Pulmonary artery endothelial cell (primary cell): ENCODE results near the gene CLDN6. TPM values are rescaled to one million over a fixed set of nuclear protein-coding genes. Genes with fewer than 3 reads are reported as not detected.

Experiments
- DNase-seq: peaks from one replicate; pipeline ENCODE4 v3.0.0-alpha.2; 2011; ENCODE audit warnings: low read depth, low spot score
- total RNA-seq: library from RNA; depleted of rRNA; stranded (reverse); fragments of >200 nt; gene quantifications from 2 replicates; pipeline ENCODE4 v1.2.3, GENCODE V29; 2014

Gene CLDN6
- total RNA-seq, 1 donor from 2014 or later: not detected

DNA sequence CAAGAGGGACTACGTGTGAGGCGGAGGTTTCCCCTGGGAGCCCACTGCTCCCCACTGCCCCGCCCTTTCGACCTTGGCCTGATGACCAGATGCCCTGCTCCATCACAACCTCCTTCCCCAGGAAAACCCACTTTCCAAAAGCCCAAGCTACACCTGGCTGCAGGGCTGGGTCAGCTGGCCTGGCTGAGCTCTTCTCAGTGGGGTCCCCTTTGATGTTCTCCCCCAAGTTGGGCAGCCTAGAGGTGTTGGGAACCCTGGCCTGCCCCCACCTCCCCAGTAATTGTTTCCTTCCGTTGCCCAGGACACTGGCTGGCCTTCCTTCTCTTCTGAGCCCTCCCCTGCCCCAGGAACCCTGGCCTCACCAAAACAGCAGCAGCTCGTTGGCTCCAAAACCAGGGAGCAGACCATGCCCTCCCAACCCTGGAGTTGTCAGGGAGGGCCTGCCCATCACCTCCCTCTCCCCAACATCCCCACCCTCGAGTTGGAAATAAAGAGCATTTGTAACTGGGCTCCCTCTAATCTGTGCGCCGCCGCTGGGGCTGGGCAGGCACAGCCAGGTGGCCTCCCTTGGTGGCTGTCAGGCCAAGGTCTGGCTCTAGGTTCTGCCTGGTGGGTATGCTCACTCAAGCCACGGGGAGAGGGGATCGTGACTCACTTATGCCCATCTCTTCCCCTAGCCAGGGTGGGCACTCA is 3.8 kb downstream of the CLDN6 start:
- no peak for DNase-seq

DNA sequence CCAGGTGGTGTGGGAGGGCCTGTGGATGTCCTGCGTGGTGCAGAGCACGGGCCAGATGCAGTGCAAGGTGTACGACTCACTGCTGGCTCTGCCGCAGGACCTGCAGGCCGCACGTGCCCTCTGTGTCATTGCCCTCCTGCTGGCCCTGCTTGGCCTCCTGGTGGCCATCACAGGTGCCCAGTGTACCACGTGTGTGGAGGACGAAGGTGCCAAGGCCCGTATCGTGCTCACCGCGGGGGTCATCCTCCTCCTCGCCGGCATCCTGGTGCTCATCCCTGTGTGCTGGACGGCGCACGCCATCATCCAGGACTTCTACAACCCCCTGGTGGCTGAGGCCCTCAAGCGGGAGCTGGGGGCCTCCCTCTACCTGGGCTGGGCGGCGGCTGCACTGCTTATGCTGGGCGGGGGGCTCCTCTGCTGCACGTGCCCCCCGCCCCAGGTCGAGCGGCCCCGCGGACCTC is 4.5 kb downstream of the CLDN6 start:
- no peak for DNase-seq

DNA sequence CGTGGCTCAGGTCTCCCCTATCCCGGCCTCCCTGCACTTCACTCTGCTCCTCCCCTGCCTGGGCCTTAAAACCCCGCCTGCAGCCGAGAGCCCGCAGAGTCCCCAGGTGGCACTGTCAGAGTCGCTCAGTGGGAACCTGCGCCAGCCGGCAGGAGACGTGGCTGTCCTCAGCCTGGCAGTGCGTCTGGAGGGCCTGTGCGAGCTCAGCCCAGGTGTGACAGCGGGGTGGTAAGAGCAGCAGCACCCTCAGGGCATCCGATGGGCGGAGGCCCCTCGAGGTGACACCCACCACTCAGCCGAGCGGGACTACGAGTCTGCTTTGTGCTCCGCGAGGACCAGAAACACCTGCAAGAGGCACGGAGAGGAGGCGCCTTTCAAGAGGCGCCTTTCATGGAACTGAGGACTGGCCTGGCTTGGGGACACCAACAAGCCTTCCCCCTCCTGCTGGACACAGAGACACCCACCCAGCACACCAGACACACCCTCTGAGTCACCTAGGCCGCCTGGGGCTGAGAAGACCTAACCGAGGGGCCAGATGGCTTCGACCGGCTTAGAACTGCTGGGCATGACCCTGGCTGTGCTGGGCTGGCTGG is 5.1 kb downstream of the CLDN6 start, which contains the start of gene CLDN9:
Gene CLDN9 (plus strand): TSS at position 96 of the 593 bp plus-strand sequence. CDS start 440 bp downstream, at position 536.
- no peak for DNase-seq

DNA sequence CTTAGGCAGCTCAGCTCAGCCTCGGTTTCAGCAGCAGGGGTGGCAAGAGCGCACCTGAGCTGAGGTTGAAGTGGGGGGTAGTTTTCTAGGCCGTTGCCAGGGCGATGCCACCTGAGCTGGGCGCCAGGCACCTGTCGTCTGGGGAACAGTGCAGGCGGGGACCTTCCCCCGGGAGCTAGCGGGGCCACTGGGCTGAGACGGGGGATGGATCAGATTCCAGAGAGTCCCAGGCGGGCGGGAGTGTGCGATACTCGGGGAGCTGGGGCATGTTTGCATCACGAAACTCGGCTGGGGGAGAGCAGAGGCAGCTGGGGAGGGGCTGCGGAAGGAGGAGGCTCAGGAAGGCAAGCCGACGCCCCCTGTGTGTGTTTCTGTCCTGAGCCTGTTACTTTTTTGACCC is 5.7 kb downstream of the CLDN6 start:
- no peak for DNase-seq

DNA sequence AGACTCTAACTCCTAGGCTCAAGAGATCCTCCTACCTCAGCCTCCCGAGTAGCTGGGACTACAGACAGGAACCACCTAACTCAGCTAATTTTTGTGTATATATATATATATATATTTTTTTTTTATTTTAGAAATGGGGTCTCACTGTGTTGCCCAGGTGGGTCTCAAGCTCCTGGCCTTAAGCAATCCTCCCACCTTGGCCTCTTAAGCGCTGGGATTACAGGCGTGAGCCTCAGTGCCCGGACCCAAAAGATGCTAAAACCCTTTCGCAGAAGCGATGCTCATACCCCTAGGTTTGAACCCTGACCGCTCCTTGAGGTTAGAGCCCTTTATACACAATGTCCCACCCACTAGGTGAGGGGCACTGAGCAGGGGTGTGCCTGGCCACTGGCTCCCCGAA is 7.5 kb downstream of the CLDN6 start:
- no peak for DNase-seq

DNA sequence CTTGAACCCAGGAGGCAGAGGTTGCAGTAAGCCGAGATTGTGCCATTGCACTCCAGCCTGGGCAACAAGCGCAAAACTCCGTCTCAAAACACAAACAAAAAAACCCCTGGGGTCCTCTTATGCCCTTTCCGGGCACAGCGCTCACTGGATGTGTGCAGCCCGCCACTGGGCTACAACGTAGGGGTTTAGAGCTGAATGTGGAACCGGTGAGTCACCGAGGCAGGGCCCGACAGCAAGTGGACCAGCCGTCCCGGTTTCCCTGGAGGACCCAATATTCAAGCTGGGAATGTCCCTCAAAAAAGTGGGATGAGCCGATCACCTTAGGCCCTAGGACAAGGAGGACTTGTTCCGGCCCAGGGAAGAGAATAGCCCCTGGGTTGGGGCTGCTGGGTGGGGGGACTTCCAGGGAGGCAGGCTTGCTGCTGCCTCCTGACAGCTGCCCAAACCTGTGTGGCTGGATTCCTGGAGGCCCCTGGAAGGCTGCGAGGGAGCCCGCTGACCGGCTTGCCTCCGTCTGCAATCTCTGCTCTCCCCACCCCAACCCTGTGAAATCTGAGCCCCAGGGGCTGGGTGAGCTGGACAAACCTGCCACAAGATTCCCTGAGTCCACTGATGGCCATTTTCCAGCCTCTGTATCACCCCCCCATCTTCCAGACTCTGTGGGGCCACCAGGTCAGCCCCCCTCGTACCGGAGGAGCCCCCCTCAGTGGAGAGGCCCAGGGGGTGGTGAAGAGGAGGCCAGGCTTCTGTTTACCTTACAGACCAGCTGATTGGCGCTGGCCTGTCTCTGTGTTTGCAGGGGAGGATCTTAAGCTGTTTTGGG is 8.2 kb downstream of the CLDN6 start:
- no peak for DNase-seq

DNA sequence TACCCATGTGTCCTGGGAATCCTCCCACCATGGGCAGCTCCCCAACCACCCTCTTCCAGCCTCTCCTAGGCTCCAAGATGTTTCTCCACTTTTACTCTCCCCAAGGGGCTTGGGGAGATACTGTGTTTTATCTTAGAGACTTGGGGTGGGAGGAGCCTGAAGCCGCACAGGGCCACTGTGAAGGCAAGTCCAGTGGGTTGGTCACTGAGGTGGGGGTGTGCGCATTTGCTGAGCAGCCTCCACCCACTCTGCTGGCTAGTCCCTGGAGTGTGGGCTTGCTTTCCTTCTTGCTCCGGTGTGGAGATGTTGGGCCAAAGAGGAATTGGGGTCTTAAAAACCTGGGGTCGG is 9.3 kb downstream of the CLDN6 start:
- no peak for DNase-seq

DNA sequence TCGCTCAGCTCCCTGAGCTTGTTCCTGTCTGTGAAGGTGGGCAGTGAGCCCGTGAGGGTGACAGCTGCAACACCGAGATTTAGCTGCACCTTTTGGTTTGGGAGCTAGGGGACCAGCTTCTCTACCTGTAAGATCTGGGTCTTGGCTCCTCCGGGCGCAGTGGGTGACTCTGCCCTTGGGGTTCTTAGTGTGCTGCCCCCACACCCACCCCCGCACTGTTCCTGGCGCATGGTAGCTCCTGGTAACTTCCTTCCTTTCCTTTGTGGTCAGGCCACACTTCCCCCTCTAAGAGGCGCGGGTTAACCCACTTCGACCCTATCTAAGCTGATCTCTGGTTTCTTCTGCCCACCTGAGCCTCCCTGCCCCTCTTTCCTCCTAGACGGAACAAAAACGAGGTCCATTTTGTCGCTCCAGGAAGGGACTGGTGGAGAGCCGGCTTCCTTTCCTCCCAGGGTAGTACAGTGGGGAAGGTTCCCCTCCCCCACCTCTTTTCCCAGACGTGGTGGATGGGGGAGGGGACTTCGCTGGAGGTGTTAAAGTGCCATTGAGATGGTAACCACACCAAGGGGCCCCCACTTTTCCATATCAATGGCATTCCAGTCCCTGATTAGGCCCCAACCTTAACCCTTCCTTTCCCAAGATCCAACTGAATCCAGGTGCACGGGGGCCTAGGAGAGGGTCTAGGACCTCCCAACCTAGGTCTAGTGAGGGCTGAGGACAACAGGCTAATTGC is 9.9 kb downstream of the CLDN6 start:
- no peak for DNase-seq

DNA sequence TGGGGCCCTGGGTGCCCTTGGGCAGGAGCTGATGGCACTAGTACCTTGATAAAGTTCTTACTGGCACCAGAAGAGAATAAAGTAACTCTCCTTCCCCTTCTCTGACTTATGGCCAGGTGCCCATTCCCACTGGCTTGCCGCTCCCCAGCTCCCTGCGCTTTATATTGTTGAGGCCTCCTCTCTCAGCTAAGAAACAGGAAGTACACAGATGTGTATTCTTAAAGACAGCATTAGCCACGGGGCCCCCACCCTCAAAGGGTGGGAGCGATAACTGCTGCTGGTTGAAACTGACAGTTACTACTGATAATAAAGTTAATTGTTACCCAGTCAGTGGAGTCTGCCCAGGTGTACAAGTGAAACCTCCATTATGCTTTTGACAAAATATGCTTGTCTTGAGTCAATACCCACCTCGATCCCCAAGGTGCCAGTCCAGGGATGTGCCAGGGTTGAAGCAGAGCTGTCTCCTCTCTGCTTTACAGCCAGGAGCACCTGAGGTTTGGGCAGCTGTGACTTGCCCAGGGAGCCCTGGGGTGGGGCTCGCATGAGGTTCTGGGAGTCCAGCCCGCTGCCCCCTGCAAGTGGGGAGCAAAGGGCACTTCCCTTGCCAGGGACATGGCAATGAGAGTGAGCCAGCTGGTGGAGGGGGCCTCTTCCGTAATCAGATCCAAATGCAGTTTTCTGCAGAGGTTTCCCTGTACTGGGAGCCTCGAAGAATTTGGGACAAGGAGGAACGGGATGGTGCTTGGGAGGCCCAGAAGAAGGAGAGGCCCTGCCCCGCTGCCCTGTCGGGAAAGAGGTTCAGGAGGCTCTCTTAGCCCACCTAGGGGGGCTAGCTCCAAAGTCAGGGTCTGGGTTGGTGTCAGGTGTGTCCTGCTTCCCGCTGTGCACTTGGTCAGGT is 10.7 kb downstream of the CLDN6 start:
- DNase-seq: no peak

DNA sequence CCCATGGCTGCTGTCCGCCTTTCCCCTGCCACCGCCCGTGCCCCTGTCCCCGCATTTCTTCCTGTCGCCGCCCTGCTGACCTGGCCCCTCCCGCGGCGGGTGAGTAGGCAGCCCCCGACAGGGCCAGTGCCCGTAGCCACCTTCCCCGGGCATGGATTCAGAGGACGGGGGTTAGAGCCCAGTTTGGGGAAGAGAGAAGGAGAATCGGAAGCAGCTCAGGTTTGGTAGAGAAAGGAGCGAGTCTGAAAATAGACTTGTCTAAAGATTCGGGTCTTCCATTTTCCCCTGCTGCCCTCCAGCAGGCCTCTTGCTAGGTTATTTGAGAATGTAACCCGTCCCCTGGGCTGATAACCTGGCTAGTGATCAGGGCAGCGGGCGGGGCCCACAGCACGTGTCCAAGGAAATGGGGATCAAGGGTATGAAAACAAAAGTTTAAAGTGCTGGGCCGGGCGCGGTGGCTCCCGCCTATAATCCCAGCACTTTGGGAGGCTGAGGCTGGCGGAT is 13.2 kb downstream of the CLDN6 start:
- DNase-seq: no peak

DNA sequence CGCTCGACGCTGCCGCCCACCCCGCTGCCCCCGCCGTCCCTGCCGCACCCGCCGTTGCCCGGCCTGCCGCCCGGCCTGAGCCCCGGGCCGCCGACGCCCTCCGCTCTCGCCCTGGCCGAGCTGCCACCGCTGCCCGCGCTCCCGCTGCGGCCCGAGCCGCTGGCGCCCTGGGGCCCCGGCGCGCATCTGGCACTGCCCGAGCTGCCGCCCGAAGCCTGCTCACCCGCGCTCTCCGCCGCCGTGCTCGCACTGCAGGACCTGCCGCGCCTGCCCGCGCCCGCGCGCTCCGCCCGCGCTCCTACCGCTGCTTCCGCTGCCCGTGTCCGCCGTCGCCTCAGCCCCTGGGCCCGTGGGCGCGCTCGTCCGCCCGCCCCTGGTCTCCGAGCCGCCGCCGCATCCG is 13.7 kb downstream of the CLDN6 start:
- no peak for DNase-seq

DNA sequence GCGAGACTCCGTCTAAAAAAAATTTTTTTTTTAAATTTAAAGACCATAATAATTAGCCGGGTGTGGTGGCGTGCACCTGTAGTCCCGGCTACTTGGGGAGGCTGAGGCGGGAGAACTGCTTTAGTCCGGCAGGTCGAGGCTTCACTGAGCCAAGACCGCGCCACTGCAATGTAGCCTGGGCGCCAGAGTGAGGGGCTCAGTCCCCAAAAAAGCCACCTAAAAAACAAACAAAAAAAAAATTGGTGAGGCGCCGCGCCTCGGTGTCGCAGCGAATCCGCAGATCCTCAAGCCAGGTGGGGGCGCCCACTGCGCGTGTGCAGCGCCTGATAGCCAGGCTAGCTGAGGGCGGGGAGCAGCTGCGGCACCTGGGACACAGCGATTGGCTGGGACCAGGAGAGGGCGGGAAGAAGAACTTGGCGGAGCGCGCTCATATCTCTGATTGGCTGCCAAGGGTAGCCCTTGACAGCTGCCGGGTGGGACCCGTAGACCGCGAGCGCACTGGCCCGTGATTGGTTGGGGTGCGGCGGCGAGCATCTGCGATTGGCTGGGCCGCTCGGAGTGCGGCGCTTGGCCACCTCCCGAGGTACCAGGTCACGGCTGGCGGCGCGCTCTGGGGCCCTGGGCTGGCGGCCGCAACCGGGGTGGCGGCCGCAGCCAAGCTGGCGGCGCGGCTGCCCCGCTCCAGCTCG is 14.3 kb downstream of the CLDN6 start:
- DNase-seq: peak; percentile 98

DNA sequence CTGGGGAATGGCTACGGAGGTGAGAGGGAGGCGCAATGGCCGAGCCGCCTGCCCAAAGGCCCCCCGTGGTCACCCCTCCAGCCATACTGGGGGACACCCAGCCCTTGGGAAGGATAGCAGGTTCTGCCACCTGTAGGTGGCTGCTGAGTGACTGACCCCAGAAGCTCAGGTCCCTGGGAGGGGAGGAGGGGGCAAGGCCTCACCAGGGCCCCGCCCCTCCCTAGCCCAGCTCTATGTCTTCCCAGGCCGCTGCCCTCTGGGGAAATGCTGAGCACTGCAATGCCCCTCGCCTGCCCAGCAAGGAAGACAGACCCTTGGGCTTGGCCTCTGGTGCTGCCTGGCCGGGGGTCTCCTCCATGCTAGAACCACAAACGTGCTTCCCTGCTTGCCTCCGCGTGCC is 16.7 kb downstream of the CLDN6 start:
- DNase-seq: no peak

DNA sequence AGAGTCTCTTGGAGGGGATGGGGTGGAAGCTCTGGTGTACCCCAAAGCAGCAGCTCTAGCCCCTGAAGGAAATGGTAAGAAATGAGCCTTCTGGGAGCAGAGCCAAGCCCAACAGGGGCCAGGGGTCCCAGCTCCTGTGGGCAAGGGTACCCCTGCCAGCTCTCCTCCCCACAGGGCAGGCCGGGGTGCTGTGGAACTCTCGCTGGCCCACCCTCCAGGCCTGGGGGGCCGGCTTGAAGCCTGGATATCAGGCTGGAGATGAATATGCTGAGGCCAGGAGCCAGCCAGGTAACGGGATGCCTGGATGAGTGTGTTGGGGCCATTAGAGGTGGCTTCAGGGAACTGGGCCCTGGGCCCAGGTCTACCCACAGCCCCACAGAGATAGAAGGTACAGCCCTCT is 17.4 kb downstream of the CLDN6 start:
- no peak for DNase-seq

DNA sequence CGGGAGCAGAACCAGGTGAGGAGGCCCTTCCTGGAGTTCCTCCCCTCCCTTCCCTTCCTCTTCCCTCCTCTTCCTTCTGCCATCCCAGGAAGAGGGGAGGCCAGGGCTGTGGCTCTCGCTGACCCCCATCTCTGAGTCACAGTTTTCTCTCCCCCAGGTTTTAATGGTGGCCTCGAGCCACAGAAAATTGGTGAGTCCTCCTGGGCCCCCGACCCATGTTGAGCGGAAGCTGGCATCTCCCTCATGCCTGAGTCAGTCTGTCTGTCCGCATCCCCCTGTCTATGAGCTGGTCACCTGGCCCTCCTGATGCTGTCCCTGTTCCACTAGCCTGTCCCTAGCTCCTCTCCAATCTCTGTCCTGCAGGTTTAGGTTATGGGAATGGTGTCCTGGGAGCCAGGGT is 18.1 kb downstream of the CLDN6 start:
- no peak for DNase-seq

DNA sequence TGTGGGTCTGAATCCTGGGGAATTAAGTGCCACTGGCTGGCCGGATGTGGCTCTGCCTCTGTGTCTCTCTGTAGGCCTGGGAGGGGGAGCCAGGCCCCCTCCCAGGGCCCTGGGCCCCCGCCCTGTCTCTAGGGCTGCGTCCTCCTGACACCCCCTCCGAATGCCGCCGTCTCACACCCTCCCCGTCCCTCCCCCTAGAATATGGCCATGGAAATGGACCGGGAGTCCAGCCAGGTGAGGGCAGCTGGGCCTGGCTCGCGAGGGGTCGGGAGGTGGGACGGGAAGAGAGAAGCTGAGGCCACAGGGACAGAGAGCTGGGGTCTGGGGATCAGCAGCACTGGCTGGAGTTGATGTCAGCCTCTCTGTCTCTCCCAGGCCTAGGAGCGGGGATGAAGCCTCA is 21.7 kb downstream of the CLDN6 start:
- no peak for DNase-seq

DNA sequence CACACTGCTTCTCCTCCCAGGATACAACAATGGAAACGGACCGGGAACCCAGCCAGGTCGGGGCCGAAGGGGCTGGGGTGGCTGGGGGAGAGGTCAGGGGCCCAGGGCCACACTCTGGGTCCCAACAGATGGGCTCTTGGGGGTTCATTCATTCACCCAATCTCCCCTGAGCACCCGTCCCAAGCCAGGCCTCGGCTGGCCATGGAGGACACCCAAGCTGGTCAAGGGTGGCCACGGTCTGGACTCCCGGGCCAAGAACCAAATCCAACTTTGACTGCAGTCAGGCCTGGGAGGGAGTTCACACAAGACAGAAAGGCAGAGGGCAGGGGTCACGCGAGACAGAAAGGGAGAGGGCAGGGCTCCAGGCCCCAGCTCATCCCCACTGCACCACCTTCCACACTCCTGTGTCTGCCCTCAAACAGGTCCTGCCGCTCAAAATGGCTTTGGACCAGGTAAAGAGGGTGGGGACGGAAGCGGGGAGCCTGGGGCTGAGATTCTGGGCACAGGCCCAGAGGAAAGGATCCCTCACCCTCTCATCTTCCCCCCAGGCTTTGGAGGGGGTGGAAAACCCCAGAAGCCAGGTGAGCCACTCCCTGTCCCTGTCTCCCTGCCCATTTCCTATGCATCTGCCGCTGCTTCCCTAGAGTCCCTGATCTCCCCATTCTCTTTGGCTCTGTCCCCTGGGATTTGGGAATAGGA is 25.5 kb downstream of the CLDN6 start:
- no peak for DNase-seq

DNA sequence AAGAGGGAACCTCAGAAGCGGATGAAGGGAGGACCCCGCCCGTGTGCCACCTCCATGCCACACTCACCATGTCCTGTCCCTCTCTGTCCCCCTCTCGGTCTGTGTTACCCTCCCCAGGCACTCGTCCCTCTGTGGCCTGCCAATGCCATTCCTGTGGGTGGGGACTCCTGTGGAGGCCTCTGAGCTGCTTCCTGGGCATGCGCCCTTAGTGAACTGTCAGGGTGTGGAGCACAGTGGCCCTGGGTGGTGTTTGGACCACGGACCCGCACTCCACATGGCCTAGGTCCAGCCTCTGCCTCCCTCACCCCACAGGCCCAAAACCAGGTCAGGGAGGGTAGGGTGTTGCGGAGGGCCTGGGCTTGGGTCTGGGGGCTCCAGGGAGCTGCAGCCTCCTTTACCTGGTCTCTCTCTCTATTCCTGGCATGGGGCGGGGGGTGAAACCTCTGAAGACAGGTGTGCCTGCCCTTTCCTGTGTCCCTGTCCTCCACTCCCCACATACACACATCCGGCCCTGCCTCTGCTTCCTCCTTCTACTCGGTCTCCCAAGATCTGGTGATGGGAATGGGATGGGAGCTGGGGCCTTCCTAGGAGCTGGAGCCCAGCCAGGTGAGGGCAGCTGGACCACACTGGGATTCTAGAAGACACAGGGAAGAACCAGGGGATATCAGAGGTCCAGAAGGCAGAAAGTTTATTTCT is 26.3 kb downstream of the CLDN6 start:
- DNase-seq: no peak

DNA sequence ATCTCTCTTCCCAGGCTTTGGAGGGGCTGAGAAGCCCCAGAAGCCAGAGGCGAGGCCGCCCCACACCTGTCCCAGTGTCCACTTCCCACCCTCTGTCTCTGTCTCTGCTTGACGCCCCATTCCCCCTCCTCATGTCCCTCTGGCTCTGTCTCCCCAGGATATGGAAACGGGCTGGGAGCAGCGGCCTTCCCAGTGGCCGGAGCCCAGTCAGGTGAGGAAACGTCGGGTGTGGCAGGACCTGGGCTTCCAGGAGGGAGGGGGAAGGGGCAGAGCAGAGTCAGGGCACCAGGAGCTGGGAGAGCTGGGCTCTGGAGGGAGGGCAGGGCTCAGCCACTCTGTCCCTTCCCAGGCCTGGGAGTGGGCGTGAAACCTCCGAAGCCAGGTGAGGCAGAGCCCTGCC is 27.1 kb downstream of the CLDN6 start:
- DNase-seq: no peak
